Small intestine (tissue), 7 donors: ENCODE data around the gene ATG101. TPM values are rescaled to one million over a fixed set of nuclear protein-coding genes. Genes with fewer than 3 reads are reported as not detected.
A peak's percentile ranks its signal among the peaks of the same experiment; 100 is the strongest.

ENCODE experiments used
- DNase-seq, 2 donors: peaks; one replicate each; pipeline versions ENCODE4 v3.0.0 to v3.0.0-alpha.2; 2013
- FAIRE-seq: peaks from 2 replicates; lab custom pipeline; 2012; peaks lifted over from hg19 to GRCh38; lab: Jason Lieb, UNC
- H3K27ac ChIP-seq, 3 donors: one replicate each; pipeline ENCODE4 v1.5.1; 2013; ENCODE audit warnings: low read length in 2 of 3, mild to moderate bottlenecking in 2 of 3, control low read depth in 1 of 3, inconsistent platforms in 1 of 3, low read depth in 1 of 3, moderate library complexity in 1 of 3
- H3K27me3 ChIP-seq, 3 donors: one replicate each; pipeline ENCODE4 v1.6.1; 2013; ENCODE audit warnings: low read length in 3 of 3, inconsistent platforms in 1 of 3; ENCODE audit not compliant: control insufficient read depth in 3 of 3, insufficient read depth in 3 of 3
- H3K36me3 ChIP-seq, 3 donors: one replicate each; pipeline ENCODE4 v1.6.1; 2013; ENCODE audit warnings: low read length in 3 of 3, inconsistent platforms in 1 of 3, low read depth in 1 of 3, mild to moderate bottlenecking in 1 of 3, moderate library complexity in 1 of 3; ENCODE audit not compliant: control insufficient read depth in 3 of 3, insufficient read depth in 2 of 3
- H3K4me1 ChIP-seq, 3 donors: one replicate each; pipeline ENCODE4 v1.6.1; 2013; ENCODE audit warnings: low read length in 2 of 3, inconsistent platforms in 1 of 3, low read depth in 1 of 3, mild to moderate bottlenecking in 1 of 3, moderate library complexity in 1 of 3; ENCODE audit not compliant: control insufficient read depth in 3 of 3, insufficient read depth in 2 of 3
- H3K4me3 ChIP-seq, 3 donors: one replicate each; pipeline ENCODE4 v1.5.1; 2013; ENCODE audit warnings: low read length in 3 of 3, control low read depth in 1 of 3, inconsistent platforms in 1 of 3, low read depth in 1 of 3, mild to moderate bottlenecking in 1 of 3, moderate library complexity in 1 of 3
- H3K9me3 ChIP-seq, 2 donors: one replicate each; pipeline ENCODE4 v1.6.1; 2013; ENCODE audit warnings: low read depth in 1 of 2, low read length in 1 of 2; ENCODE audit not compliant: control insufficient read depth in 2 of 2, insufficient read depth in 1 of 2
- WGBS, 3 donors: extraction: QIAGEN DNeasy Blood & Tissue Kit; methylation state at CpG; one replicate each; pipeline ENCODE4 v1.1.7; 2013; 5-methylcytosine and 5-hydroxymethylcytosine counted together
- polyA plus RNA-seq, 4 donors: library from polyadenylated mRNA; stranded (reverse) in 3 of 4; unstranded in 1 of 4; fragments of 200-250 nt in 3 of 4; fragments of 120-200 nt in 1 of 4; gene quantifications; one replicate each; pipeline versions ENCODE4 v1.2.1 to v1.2.3, GENCODE V29; 2013
- donor health status: healthy with polysubstance abuse.
- donor health status: control.
- donor health status: control.
- donor health status: Bipolar disorder and iron deficiency.
- donor health status: healthy.

ATG101 gene
- polyA plus RNA-seq, 4 donors, result 26.7 to 65.1 (median 55.5) TPM

GRCh38 chr12:52052468-52053186 lies 17.2 kb upstream of the ATG101 start:
- peak overlapping the region in 2 of 3 donors; percentile 55 to 59 for H3K4me3 ChIP-seq
- H3K4me1 ChIP-seq, result peaks cover 3 to 22% (median 6%) of the 10 kb centered on the region in 3 donors
- DNase-seq, result peak; percentile 57 to 76
- H3K27me3 ChIP-seq, result peaks cover 0 to 3% (median 0%) of the 10 kb centered on the region in 3 donors
- peak overlapping the region; percentile 78 to 96 (median 81) for H3K27ac ChIP-seq
- WGBS, 3 donors, result 13 to 46% (median 25%) methylated on average over 7 of the region's 7 CpGs
- FAIRE-seq, result no peak
- H3K36me3 ChIP-seq, result peaks cover 0 to 41% (median 2%) of the 10 kb centered on the region in 3 donors
- H3K9me3 ChIP-seq, result no peaks in the 10 kb centered on the region

- H3K27ac ChIP-seq, result peak overlapping the region in 1 of 3 donors; percentile 96
- H3K27me3 ChIP-seq, result peaks cover 0 to 3% (median 0%) of the 10 kb centered on the region in 3 donors
- peaks cover 0 to 42% (median 2%) of the 10 kb centered on the region in 3 donors for H3K36me3 ChIP-seq
- H3K4me3 ChIP-seq, result peak overlapping the region in 1 of 3 donors; percentile 55
- peaks cover 3 to 22% (median 6%) of the 10 kb centered on the region in 3 donors for H3K4me1 ChIP-seq
- FAIRE-seq (no peak), DNase-seq (no peak)
- H3K9me3 ChIP-seq, result no peaks in the 10 kb centered on the region
- WGBS, 3 donors, result 60 to 80% (median 64%) methylated on average over 9 of the region's 9 CpGs
Observed at GRCh38 chr12:52053536-52054209, 16.1 kb upstream of the ATG101 start.

- FAIRE-seq (no peak), DNase-seq (no peak)
- Histone ChIP-seq H3K27ac (no peak overlapping the region), H3K9me3 (no peaks in the 10 kb centered on the region), H3K4me3 (no peak overlapping the region), H3K4me1 (peaks cover 3 to 22% (median 6%) of the 10 kb centered on the region in 3 donors), H3K36me3 (peaks cover 0 to 47% (median 2%) of the 10 kb centered on the region in 3 donors), H3K27me3 (peaks cover 0 to 3% (median 0%) of the 10 kb centered on the region in 3 donors)
- WGBS, 3 donors, result 89 to 91% (median 90%) methylated on average over 21 of the region's 21 CpGs
Observed at GRCh38 chr12:52054231-52054832, 15.4 kb upstream of the ATG101 start.

GRCh38 chr12:52054833-52055730 lies 14.7 kb upstream of the ATG101 start:
- 89 to 93% (median 92%) methylated on average over 20 to 21 of the region's 21 CpGs for WGBS, 3 donors
- H3K9me3 ChIP-seq, result no peaks in the 10 kb centered on the region
- FAIRE-seq, result no peak
- peaks cover 1 to 20% (median 2%) of the 10 kb centered on the region in 3 donors for H3K4me1 ChIP-seq
- H3K36me3 ChIP-seq, result peaks cover 0 to 51% (median 2%) of the 10 kb centered on the region in 3 donors
- H3K27me3 ChIP-seq, result peaks cover 0 to 3% (median 0%) of the 10 kb centered on the region in 3 donors
- no peak for DNase-seq
- H3K4me3 ChIP-seq, result no peak overlapping the region
- no peak overlapping the region for H3K27ac ChIP-seq

- H3K36me3 ChIP-seq, result peaks cover 0 to 52% (median 2%) of the 10 kb centered on the region in 3 donors
- 86 to 89% (median 88%) methylated on average over 27 of the region's 27 CpGs for WGBS, 3 donors
- no peak for DNase-seq
- FAIRE-seq, result no peak
- H3K27me3 ChIP-seq, result no peaks in the 10 kb centered on the region
- no peak overlapping the region for H3K27ac ChIP-seq
- H3K9me3 ChIP-seq, result no peaks in the 10 kb centered on the region
- peaks cover 0 to 12% (median 0%) of the 10 kb centered on the region in 3 donors for H3K4me1 ChIP-seq
- no peak overlapping the region for H3K4me3 ChIP-seq
Observed at GRCh38 chr12:52055731-52056711, 13.8 kb upstream of the ATG101 start.

- Histone ChIP-seq H3K36me3 (peaks cover 0 to 52% (median 2%) of the 10 kb centered on the region in 3 donors), H3K4me3 (no peak overlapping the region), H3K27me3 (no peaks in the 10 kb centered on the region), H3K4me1 (peaks cover 0 to 10% (median 0%) of the 10 kb centered on the region in 3 donors), H3K9me3 (no peaks in the 10 kb centered on the region), H3K27ac (no peak overlapping the region)
- WGBS, 3 donors, result 87 to 91% (median 90%) methylated on average over 23 of the region's 23 CpGs
- no peak for DNase-seq
- no peak for FAIRE-seq
Observed at GRCh38 chr12:52056801-52057637, 12.8 kb upstream of the ATG101 start.
